ENCODE data around the gene IGFBP1. TPM values are rescaled to one million over a fixed set of nuclear protein-coding genes. Genes with fewer than 3 reads are reported as not detected.
A peak's percentile ranks its signal among the peaks of the same experiment; 100 is the strongest.

The IGFBP1 gene
- total and polyA plus RNA-seq, 2 of the 13 experiments (the other 11 are each of a cell fraction or from before 2014, with no cell fraction given), result 5.4 to 885 TPM

- TF ChIP-seq TGIF2 (CRISPR knock-in tag; IDR thresholded peaks at IDR 0.05) (peak; percentile 14; the same call in 1 of the 2 replicates), MNT (IDR thresholded peaks at IDR 0.05) (no peak), SP5 (CRISPR knock-in tag; IDR thresholded peaks at IDR 0.05; ENCODE audit: borderline replicate concordance, low read depth) (no peak), ZEB1 (IDR thresholded peaks at IDR 0.05; ENCODE audit: insufficient replicate concordance, low read depth) (no peak), MEIS1 (CRISPR knock-in tag; IDR thresholded peaks at IDR 0.05; ENCODE audit: borderline replicate concordance) (peak; percentile 23; the same call in 1 of the 2 replicates), ZNF12 (CRISPR knock-in tag; IDR thresholded peaks at IDR 0.05) (no peak), TEAD3 (CRISPR knock-in tag; optimal IDR thresholded peaks at IDR 0.05; ENCODE audit: borderline replicate concordance) (no peak), NFRKB (IDR thresholded peaks at IDR 0.05) (no peak), KAT8 (CRISPR knock-in tag; IDR thresholded peaks at IDR 0.05) (no peak; the same call in 1 of the 2 replicates), ZNF883 (CRISPR knock-in tag; IDR thresholded peaks at IDR 0.05; ENCODE audit: not compliant biosample characterization) (peak; percentile 53), ZNF713 (CRISPR knock-in tag; IDR thresholded peaks at IDR 0.05) (peak; percentile 12; the same call in 1 of the 2 replicates), ESRRA (CRISPR knock-in tag; IDR thresholded peaks at IDR 0.05; ENCODE audit: low read depth) (peak; percentile 7; the same call in 1 of the 2 replicates), BATF2 (CRISPR knock-in tag; IDR thresholded peaks at IDR 0.05) (peak; percentile 4; the same call in 1 of the 2 replicates), ZNF841 (CRISPR knock-in tag; IDR thresholded peaks at IDR 0.05; ENCODE audit: borderline replicate concordance) (no peak; the same call in 1 of the 2 replicates), SUZ12 (IDR thresholded peaks at IDR 0.05; ENCODE audit: low read depth, low read length) (no peak), ZNF891 (CRISPR knock-in tag; IDR thresholded peaks at IDR 0.05) (peak; percentile 63; the same call in 1 of the 2 replicates), ZNF549 (CRISPR knock-in tag; IDR thresholded peaks at IDR 0.05) (no peak), SP2 (CRISPR knock-in tag; IDR thresholded peaks at IDR 0.05) (no peak), CBX5 (CRISPR knock-in tag; IDR thresholded peaks at IDR 0.05; ENCODE audit: borderline replicate concordance) (peak; percentile 22; the same call in 1 of the 2 replicates), ZNF138 (CRISPR knock-in tag; IDR thresholded peaks at IDR 0.05; ENCODE audit: low read depth) (no peak), PLRG1 (conservative IDR thresholded peaks at IDR 0.05) (no peak), MYC (CRISPR knock-in tag; IDR thresholded peaks at IDR 0.05; ENCODE audit: borderline replicate concordance) (peak; percentile 21; the same call in 1 of the 2 replicates), ZBTB1 (CRISPR knock-in tag; IDR thresholded peaks at IDR 0.05; ENCODE audit: borderline replicate concordance) (no peak; the same call in 1 of the 2 replicates)
- TF ChIP-seq, protein P1, sequence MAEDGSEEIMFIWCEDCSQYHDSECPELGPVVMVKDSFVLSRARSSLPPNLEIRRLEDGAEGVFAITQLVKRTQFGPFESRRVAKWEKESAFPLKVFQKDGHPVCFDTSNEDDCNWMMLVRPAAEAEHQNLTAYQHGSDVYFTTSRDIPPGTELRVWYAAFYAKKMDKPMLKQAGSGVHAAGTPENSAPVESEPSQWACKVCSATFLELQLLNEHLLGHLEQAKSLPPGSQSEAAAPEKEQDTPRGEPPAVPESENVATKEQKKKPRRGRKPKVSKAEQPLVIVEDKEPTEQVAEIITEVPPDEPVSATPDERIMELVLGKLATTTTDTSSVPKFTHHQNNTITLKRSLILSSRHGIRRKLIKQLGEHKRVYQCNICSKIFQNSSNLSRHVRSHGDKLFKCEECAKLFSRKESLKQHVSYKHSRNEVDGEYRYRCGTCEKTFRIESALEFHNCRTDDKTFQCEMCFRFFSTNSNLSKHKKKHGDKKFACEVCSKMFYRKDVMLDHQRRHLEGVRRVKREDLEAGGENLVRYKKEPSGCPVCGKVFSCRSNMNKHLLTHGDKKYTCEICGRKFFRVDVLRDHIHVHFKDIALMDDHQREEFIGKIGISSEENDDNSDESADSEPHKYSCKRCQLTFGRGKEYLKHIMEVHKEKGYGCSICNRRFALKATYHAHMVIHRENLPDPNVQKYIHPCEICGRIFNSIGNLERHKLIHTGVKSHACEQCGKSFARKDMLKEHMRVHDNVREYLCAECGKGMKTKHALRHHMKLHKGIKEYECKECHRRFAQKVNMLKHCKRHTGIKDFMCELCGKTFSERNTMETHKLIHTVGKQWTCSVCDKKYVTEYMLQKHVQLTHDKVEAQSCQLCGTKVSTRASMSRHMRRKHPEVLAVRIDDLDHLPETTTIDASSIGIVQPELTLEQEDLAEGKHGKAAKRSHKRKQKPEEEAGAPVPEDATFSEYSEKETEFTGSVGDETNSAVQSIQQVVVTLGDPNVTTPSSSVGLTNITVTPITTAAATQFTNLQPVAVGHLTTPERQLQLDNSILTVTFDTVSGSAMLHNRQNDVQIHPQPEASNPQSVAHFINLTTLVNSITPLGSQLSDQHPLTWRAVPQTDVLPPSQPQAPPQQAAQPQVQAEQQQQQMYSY (CRISPR knock-in tag; IDR thresholded peaks at IDR 0.05), result no peak; the same call in 1 of the 2 replicates
- TF ChIP-seq, protein P2, sequence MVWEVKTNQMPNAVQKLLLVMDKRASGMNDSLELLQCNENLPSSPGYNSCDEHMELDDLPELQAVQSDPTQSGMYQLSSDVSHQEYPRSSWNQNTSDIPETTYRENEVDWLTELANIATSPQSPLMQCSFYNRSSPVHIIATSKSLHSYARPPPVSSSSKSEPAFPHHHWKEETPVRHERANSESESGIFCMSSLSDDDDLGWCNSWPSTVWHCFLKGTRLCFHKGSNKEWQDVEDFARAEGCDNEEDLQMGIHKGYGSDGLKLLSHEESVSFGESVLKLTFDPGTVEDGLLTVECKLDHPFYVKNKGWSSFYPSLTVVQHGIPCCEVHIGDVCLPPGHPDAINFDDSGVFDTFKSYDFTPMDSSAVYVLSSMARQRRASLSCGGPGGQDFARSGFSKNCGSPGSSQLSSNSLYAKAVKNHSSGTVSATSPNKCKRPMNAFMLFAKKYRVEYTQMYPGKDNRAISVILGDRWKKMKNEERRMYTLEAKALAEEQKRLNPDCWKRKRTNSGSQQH (CRISPR knock-in tag; IDR thresholded peaks at IDR 0.05; ENCODE audit: low read depth), result no peak; the same call in 1 of the 2 replicates
Measured at GRCh38 chr7:45893996-45894664, 5.8 kb downstream of the IGFBP1 start (continued).

Measured in HepG2 (cell line).